IPS-NIHi11 (cell line): ENCODE data around the gene CASKIN1.
A peak's percentile ranks its signal among the peaks of the same experiment; 100 is the strongest.

ENCODE experiments used
- DNase-seq: peaks from one replicate; pipeline ENCODE4 v3.0.0; 2012; ENCODE audit warnings: mixed read lengths, low spot score

Gene CASKIN1

DNA sequence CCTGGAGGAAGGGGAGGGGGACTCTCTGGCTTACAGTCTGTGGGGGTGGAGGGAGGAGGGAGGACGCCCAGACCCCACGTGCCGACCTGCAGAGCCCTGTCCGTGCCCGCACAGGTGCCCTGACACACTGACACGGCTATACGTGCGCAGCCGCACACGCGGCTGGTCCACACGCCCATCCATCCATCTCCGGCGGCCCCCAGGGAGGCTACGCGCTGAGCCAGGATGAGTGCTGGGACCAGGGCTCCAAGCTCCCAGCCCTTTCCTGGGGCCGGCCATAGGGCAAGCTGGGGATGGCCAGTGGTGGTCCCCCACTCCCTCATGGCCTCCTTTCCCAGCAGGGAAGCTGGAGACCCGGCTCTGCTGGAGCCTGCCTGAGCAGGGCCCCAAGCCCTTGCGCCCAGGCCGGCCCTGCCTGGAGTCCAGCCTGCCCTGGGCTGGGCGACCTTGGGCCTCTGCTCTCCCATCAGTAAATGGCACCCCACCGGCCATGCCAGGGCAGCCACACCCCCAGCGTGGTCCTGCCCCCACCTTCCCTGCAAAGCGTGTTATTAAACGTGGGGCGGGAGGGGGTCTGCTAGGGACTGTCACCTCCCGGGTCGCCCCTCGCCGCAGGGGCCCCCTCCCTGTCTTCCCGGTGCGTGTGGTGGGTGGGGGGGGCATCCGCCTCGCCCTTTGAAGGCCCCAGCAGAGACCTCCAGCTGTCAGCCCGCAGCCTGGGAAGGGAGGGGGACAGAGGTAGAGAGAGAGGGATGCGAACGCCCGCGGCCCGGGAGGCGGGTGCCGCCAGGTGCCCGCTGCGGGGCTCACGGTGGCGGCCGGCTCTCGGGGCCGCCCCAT lies 863 bp downstream of the CASKIN1 start:
- no peak for DNase-seq

DNA sequence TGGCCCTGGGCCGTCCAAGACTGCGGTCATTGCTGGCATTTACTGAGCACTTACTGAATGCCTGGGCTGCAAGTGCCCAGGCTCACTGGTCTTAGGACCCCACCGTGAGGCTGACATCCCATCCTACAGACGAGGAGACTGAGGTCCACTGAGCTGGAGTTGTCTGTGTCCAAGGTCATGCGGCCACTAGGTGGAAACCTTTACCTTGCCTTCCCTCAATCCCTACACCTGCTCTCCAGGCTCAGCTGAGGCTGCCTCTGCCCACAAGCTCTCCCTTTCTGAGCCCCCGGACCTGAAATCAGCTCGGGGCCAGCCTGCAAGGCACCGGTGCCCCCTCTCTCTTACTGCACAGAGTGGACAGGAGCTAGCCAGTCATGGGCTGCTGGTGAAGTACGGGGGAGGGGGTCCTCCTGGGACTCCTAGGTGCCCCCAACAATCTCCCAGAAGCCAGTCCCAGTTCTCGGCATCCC lies 1.5 kb downstream of the CASKIN1 start:
- DNase-seq, result peak; percentile 81

DNA sequence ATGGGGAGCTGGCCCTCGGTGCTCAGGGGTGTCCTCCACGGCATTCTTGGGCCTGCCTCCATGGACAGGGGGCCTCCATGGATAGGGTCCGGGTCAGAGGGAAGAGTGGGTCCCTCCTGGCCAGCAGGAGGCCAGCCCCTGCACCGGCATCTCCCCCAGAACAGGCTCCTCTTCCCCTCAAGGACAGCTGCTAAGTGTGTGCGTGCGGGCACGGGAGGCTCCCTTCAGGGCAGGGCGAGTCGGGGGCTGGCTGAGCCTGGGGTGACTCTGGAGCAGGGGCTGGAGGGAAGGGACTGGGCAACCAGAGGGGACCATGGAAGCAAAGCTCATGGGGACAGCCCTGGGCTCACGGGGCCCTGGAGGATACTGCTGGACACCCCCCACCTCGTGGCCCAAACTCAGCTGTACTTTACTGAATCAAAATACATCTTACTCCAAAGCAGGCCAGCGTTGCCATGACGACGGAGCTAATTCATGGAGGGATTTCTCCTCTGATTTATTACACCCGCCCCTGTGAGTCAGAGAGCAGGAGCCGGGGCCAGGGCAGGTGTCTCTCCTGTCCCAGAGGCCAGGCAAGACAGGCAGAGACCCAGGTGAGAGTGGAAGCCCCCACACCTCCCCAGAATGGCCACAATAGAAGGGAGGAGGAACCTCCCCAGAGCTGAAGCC lies 2.1 kb downstream of the CASKIN1 start:
- DNase-seq, result no peak

DNA sequence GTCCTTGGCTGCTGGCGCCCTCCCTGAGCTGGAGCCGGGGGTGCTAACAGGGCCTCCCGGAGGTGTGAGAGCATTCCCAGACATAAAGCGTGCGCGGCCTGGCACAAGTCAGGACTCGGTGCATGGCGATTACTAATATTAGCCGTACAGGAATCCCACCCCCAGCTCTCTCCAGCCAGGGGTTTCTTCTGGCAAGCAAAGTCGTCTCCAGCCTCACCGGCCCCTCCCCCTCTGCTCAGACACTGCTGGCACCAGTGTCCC lies 5.0 kb downstream of the CASKIN1 start:
- no peak for DNase-seq

DNA sequence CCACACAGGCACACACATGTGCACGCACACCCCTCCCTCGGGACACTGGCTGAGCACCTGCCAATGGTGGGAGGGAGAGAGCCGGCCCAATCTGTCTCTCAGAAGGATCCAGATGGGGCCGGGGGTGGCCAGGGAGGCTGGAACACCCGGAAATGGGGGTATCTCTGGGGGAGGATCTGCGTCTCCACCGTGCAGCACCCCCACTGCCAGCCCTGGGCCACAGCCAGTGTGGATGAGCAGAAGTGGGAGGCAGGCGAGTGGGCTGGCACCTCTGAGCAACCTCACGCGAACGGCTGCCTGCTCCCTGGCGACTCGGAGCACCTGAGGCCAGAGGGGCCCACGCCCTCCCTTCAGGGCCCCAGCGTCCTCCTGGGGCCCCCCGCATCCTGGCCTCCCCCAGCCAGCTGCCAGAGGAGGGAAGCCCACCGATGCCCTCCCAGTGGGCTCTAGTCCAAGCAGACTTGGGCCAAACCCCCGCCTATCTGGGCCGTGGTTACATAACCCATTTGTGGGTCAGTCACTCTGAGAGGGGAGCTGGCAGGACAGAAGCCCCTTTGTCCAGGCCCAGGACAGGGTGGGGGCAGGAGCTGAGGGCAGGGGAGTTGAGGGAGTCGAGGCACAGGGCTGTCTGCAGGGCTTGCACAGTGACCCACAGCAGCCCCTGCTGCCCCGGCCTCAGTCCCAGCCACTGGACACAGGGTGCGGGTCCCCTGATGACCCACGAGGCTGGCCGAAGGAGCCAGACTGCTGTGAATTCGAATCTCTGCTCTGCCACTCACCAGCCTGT lies 5.6 kb downstream of the CASKIN1 start:
- DNase-seq, result no peak

DNA sequence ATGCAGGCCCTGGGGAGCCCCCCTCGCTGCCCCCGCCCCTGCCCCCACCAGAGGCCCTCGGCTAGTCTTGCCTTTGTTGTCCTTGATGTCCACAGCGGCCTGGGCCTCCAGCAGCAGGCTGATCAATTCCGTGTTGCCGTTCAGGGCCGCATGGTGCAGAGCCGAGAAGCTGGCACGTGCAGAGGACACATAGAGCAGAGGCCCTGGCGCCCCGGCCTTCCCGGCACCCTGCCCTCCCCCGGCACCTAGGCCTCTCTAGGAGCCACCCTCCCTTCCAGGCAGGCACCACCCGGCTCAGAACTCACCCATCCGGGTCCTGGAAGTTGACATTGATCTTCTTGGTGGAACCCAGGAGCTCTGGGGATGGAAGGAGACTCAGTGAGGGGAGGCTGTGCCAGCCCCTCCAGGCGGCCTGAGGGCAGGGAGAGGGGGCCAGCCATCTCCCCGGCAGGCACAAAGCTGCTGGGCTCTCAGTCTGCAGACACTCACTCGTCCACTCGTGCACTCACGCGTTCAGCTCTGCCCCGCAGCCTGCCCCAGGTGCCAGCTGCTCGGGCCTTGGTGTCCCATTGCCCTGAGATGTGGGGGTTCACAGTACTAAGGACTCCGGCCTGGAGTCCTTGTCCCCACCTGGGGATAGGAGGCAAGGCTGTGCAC lies 6.3 kb downstream of the CASKIN1 start:
- DNase-seq, result no peak

DNA sequence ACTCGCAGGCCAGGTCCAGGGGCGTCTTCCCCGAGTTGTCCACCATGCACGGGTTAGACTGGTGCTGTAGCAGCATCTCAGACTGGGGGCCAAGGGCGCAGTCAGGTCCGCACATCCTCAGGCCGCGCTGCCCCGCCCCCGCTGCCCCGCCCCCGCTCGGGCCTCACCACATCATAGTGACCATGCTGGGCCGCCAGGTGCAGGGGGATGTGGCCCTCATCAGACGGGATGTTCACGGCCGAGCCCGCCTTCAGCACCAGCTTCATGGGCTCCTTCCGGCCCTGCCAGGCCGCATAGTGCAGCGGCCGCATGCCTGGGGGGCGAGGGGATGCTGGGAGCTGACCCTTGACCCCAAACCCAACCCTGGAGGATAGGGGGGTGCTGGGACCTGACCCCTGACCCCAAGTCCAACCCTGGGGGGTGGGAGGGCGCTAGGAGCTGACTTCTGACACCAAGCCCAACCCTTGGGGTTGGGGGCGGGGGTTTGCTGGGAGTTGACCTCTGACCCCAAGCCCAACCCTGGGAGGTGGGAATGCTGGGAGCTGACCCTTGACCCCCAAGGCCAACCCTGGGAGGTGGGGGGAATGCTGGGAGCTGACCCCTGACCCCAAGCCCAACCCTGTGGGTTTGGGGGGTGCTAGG lies 7.0 kb downstream of the CASKIN1 start:
- DNase-seq, result no peak

DNA sequence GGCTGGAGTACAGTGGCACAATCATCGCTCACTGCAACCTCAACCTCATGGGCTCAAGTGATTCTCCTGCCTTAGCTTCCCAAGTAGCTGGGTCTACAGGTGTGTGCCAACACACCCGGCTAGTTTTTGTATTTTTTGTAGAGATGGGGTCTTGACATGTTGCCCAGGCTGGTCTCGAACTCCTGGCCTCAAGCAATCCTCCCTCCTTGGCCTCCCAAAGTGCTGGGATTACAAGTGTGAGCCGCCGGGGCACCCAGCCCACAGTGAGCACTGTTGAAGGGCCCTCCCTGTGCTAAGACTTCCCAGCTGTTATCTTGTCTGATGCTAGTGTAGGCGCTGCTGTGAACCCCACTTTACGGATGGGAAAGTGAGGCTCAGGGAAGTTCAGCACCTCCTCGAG lies 8.0 kb downstream of the CASKIN1 start:
- DNase-seq, result no peak

DNA sequence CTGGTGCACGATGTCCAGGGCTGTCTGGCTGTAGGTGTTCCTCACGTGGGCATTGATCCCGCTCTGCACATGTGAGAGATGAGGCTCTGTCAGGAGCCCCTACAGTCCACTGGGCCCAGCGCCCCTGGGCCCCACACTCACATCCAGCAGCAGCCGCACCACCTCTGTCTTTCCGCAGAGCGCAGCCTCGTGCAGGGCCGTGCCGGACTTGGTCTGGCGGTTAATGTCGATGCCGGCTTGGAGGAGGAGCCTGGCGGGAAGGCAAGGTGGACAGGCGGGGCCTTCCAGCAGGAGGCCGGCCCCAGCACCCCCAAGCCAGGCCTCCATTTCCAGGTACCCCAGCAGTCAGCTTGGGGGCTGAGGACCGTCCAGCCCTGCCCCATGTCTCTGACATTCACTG lies 9.2 kb downstream of the CASKIN1 start:
- no peak for DNase-seq

DNA sequence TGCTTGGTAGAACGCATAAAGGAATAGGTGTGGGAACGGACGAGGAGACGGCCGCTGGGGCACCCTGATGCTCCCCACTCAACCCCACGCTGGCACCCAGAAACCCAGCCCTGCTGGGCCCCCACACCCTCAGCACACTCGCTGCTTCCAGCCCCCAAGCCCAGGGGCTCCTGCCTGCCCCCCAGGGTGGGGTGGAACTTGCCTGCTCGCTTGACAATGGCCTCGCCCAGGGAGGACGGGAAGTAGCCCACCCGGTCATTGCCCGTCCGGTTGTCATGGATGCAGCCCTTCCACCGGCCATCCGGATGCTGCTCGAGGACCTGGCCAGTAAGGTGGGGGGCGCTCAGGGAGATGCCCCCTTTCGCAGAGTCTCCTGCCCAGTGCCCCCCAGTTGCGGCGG lies 9.9 kb downstream of the CASKIN1 start:
- no peak for DNase-seq

DNA sequence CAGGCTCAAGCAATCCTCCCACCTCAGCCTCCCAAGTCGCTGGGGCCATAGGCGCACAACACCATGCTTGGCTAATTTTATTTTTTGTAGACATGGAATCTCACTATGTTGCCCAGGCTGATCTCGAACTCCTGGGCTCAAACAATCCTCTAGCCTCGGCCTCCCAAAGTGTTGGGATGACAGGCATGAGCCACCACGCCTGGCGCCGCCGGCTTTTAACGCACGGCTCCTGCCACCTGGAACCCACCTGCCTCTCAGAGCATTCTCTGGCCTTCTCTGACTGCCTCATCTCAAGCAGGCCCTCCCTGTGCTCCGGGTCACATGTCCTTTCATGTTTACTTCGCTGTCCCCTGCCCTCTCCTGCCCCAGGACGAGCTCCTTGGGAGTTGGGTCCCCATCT lies 10.3 kb downstream of the CASKIN1 start:
- no peak for DNase-seq

DNA sequence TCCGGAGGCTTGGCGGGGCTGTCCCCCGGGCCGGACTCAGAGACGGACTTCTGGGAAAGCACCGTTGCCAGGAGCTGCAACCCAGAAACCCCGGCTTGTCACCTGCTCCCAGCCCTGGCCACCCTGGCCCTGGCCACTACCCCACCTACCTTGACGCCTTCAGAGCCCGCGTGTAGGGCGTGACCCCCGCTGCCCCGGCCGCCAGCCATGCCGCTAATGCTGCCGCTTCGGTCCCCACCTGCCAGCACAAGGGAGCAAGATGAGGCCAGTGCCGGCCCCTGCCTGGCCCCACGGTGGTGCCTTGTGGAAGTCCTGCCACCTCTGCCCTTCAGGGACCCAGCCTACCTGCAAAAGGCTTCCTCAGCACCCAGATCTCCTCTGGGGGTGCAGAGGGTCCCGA lies 11.4 kb downstream of the CASKIN1 start:
- DNase-seq, result no peak

DNA sequence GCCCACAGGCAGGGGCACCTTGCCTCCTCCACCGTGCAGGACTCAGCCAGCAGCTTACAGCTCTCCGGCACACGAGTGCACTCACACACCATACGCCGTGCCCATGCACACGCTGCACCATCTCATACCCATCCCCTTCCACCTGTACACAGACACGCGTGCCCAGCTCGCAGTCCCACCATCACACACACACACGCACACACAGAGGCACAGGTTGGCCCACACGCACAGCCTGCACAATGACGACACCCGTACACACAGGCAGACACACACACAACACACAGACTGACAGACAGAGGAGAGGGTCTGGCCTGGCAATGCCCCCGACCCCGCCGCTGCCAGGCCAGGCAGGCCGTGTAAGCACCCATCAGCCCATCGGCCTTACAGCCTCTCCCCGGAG lies 12.1 kb downstream of the CASKIN1 start:
- DNase-seq, result no peak

DNA sequence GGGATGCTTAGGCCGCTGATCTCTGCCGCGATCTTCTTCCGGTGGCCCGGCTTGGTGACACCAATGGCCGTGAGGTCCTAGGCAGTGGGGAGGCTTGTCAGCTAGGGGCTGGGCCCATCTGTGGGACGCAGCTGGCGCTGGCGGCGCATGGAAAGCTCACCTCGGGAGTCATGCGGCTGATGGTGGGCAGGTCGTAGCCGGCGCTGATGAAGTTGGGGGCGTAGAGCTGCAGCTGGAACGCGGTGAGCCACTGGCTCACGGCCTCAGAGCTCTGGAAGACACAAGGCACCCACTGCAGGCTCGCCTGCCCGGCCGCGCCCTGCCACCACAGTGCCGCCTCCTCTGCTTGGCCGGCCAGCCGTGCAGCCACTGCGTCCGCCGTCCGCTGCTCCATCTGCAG lies 12.7 kb downstream of the CASKIN1 start:
- DNase-seq, result no peak

DNA sequence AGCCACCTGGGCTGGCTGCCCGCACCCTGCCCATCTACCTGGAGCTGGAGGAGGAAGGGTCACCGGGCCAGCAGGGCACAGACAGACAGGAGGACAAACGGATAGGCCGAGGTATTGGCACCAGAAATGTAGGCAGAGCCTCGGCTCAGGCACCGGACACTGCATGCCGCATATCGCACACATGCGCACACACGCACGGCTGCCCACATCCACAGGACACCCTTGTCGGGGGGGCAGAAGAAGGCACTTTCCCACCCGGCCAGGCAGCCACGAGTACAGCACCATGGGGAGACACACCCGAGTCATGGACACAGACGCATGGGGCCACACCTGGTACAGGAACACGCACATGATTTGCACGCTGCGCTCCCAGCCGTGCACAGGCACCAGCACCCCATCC lies 14.5 kb downstream of the CASKIN1 start:
- DNase-seq, result no peak

DNA sequence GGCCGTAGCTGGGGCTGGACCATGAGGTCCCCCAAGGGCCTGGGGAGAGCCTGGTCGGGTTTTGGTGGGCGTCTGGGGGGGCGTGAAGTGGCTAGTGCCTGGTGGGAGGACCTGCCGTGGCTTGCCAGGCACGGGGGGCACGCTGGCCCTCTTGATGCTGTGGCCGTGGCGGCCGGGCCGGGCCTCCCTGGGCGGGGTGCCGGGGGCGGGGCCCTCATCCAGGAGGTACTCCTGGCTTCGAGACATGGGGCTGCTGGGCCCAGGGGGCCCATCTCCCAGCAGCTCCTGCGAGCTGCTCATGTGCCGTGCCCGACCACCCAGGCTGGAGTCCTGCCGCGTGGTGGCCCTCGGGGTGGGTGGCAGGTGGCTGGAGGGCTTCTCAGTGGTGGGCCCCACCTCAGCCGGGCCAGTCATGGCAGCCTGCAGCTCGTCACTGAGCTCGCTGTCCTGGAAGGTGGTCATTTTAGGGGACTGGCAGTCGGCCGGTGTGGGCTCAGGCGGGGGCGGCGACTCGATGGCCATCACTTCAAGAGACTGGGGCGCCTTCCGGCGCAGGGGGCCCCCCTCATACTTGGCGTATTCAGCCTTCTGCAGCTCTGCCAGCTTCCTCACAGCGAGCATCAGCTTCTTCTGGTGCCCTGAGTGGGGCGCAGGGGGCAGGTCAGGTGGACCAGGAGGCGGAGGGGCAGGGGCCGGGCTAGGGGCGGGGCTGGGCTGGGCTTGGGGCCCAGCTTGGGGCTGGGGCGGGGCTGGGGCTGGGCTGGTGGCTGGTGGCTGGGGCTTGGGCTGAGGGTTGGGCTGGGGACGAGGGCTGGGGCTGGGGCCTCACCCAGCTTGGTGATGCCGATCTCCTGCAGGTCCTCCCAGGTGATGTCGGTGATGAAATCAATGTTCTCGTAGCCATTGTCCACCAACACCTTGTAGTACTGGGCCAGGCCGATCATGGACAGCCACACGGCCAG lies 15.2 kb downstream of the CASKIN1 start:
- peak; percentile 69 for DNase-seq

DNA sequence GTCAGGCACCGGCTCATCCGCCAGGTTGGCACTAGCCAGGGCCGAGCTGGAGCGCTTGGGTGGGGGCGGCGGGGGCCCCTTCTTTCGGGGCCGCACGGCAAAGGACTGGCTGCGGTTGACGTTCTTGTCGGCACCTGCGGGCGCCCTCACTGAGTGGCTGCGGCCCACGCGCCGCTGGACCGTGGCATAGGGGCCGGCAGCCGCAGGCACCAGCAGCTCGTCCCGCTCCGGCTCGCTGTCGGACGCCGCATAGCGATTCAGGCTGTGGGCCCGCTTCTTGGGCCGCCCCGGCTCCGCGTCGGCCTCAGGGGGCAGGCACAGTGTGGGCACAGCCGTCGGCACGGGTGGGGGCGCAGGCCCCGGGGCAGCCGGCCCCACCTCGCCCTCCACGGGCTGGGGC lies 15.9 kb downstream of the CASKIN1 start:
- DNase-seq, result no peak

DNA sequence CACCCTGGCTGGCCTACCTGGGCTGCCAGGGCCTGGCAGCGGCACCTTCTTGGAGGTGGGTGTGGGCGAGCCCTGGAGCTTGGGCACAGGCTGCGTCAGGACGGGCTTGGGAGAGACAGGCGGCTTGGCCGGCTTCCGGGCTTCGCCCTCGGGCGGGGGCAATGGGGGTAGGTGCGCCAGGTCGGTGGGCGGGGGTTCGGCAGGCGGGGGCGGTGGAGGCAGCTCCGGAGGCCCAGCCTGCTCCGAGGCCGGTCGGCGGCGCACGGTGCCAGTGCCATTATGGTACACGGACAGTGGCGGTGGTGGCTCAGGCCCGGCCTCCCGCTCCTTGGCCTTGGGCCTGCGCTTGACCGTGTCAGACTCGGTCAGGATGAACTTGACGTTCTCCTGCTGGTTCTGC lies 16.8 kb downstream of the CASKIN1 start:
- no peak for DNase-seq

DNA sequence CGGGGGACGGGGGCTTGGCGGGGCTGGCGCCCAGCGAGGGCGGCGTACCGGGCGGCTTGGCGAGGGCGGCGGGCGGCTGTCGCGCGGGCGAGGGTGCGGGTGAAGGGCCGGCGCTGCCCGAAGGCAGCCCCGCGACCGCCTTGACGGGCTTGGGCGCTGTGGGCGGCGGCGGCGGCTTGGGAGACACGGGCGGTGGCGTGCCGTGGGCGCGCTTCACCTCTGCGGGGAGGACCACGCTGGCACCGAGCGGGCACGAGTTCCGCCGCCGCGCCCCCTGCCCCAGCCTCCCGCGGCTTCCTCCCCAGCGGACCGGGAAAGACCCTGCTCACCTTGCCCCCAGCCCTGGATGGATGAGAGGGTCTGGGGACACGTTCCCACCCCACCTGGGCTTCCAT lies 17.3 kb downstream of the CASKIN1 start:
- no peak for DNase-seq

DNA sequence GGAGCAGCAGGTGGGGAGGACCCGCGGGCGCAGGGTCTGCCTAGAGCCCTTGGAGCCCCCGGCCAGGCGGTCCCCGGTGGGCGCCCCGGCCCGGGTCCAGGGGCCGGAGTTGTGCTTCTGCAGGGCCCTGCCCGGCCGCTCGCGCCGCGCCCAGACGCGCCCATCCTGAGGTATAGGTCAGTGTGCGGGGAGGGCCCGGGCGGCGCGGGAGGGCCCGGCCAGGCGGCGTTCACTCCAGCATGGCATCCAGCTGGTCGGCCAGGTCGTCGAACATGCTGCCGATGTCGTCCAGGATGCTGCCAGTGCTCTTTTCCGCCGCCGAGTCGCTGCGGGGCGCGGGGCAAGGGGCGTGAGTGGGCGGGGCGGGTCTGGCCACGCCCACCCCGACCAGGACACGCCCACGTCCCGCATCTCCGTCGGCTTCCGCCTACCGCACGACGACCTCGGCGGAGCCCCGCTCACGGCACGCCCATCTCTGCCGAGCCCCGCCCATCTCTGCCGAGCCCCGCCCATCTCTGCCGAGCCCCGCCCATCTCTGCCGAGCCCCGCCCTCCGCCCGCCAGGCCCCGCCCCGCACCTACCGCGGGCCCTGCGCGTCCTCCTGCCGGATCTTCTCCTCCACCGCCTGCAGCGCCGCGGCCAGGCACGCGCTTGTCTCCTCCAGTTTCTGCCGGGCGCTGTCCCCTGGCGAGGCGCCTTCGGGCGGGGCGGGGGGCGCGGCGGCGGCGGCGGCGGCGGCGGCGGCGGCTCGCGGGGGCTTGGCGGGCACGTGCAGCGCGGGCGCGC lies 17.9 kb downstream of the CASKIN1 start:
- peak; percentile 95 for DNase-seq
